ENCODE measurements around the gene SHQ1.

The SHQ1 gene

DNA sequence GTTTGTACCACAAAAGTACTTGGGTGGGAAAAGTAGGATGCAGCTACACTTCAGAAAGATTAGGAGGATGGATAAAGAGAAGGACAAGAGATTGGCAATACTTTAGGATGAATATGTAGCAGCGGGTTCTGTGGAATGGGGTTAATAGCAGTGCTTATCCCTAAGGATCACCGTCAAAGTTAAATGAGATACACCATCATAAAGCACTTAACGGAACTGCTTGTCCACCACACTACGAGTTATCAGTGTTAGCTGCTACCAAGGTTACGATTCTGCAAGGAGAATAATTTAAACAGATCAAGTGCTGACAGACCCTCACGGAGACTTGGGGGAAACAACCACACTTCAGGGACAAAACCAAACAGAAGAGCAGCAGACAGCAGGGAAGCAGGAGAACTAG lies 963 bp downstream of the SHQ1 start:
- DNase-seq: no peak

- no peak for DNase-seq
Observed at GRCh38 chr3:72846166-72846565, 2.1 kb downstream of the SHQ1 start.

- DNase-seq: no peak
Observed at GRCh38 chr3:72844436-72844993, 3.7 kb downstream of the SHQ1 start.

- DNase-seq: no peak
Observed at GRCh38 chr3:72839057-72839456, 9.2 kb downstream of the SHQ1 start.

DNA sequence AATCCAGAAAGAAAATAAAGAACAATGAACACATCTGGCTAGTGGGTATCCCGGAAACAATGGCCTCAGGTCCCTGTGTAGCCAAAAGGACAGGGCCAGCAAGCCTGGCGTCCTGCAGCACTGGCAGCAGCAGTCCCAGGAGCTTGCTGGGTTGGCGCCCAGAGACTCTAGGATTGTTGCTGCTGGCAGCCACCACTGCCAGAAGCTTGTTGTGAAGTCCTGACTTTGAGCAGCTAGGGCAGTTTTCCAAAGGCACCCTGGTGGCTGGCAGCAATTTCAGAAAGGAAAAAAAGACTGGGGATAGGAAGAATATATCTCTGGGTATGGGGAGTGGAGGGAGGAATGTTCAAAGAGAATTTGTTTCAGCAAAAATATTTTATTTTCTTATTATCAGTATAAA lies 11.3 kb downstream of the SHQ1 start:
- no peak for DNase-seq

- no peak for DNase-seq
Observed at GRCh38 chr3:72836416-72836815, 11.8 kb downstream of the SHQ1 start.

GRCh38 chr3:72830452-72831223 lies 17.6 kb downstream of the SHQ1 start:
- no peak for DNase-seq

DNA sequence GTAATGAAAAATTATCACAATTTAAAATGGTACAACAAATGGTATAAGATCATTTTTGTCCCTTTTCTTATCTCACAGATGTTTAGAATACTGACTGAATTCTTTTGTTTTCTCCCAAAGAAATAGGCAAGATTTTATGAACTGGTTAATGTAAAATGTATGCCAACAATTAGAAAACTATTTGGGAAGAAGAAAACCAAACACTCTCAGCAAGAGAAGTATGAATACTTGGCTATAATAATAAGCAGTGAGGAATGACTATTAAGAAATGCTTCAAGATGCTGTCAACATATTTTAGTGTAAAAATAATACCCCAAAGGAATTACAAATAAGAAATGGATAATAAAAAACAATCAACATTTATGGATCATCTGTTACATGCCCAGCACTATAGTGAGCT lies 18.5 kb downstream of the SHQ1 start:
- DNase-seq: no peak

GRCh38 chr3:72821161-72821781 lies 27.0 kb downstream of the SHQ1 start:
- DNase-seq: no peak

- peak; percentile 30 for DNase-seq
Observed at GRCh38 chr3:72820415-72820814, 27.8 kb downstream of the SHQ1 start.

DNA sequence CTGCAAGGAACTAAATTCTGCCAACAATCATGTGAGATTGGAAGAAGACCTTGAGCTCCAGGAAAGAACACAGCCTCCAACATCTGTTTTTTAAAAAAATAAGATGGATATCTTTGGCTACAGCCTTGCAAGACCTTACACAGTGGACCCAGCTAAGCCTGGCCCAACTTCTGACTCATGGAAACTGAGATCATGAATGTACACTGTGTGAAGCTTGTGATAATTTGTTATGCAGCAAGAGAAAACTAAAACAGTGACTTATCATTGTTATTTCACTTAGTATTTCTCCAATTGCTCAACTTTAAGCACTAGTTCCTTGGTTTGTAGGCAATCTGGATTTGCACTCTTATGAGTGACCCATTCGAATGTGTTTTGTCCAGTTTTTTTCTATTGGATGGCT lies 29.3 kb downstream of the SHQ1 start:
- DNase-seq: no peak

DNA sequence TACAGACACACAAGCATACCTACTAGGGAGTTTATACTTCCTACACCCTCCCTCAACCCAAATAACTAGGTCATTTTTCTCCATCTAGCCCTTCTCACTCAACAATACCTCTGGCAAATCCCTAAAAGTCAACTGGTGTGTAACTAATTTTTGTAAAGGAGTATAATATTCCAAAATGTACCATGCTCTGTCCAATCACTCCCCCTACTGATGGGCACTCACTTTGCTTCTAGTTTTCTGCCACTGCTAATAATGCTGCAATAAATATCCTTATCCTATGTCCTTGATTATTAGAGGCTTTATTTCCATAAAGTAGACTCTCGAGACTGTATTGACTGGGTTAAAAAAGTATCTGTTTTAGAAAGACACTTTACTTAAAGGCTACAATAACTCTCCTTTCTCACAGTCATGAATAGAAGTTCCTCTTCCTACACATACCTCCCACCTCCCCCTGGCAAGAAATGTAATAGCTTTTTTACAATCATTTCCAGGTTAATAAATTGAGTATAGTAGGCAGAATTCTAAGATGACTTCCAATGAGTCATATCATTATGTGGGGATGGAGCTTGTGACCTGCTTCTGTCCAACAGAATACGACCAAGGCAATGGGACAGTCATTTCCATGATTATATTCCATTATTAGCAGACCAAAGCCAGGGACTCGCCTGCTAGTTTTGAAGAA lies 30.0 kb downstream of the SHQ1 start:
- no peak for DNase-seq

DNA sequence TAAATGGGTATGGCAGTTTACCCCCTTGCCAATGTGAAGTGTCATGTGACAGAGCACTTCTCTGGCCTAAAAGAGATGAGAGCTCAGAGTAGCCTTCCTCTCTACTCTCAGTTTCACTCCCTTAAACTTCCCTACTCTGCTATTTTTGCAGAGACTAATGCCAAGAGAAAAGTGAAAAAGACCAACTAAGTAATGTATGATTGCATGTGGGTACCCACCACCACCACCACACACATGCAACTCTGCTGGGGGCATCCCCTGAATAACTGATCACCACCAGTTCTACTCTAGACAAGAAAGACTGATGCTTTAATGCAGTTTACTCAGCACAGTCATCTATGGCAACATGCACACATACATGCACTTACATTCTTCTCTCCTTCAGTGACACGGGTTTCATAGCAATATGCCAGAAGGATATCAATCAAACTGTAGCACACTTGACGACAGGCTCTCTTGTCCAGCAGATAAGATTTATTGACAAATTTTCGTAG lies 31.3 kb downstream of the SHQ1 start:
- peak; percentile 43 for DNase-seq

GRCh38 chr3:72814308-72814707 lies 33.9 kb downstream of the SHQ1 start:
- no peak for DNase-seq

DNA sequence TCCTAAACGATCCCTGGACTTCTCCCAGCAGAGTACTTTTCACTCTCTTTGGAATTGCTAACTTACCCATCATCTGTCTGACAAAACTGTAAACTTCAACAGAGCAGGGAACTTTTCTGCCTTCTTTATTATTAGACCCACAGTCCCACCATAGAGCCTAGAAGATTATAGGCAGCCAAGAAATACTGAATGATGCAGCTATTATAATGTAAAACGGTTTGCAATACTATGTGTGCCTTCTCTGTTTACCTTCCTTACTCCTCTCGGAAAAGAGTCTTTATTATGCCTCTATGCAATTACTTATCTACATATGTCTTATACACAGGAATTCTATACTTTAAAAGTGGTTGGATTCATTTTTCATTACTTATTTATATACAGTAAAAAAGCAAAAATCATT lies 36.0 kb downstream of the SHQ1 start:
- no peak for DNase-seq

DNA sequence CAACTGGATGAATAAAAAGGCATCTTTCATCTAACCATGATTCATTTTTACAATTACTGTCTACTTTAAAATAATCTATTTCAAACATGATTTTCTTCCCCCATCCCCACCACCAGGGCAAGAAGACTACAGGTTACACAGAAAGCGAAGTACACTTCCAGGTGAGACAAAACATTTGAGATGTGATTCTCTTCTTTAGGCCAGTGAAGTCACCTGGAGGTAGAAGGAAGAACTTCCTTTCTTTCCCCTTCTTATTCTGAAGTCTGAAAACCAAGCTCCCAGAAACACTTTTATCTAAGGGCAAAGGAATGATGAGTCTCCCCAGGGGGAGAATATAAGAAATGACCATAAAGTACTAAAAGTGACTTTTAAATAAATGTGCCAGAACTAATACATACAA lies 36.7 kb downstream of the SHQ1 start:
- no peak for DNase-seq

GRCh38 chr3:72810659-72811434 lies 37.4 kb downstream of the SHQ1 start:
- no peak for DNase-seq

- no peak for DNase-seq
Observed at GRCh38 chr3:72810063-72810462, 38.2 kb downstream of the SHQ1 start.

DNA sequence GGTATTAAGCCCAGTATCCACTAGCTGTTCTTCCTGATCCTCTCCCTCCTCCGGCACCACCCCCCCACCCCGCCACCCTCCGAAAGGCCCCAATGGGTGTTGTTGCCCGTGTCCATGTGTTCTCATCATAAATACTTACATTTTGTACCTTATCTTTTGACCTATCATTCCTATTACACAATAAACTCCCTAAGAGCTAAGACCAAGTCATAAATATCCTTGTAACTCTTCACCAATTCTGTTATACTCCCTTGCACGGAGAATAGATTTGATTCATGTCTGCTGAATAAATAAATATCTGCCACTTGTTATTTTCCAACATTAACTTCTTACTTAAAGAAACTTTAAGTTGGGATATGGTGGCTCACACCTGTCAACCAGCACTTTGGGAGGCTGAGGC lies 43.9 kb downstream of the SHQ1 start:
- no peak for DNase-seq

DNA sequence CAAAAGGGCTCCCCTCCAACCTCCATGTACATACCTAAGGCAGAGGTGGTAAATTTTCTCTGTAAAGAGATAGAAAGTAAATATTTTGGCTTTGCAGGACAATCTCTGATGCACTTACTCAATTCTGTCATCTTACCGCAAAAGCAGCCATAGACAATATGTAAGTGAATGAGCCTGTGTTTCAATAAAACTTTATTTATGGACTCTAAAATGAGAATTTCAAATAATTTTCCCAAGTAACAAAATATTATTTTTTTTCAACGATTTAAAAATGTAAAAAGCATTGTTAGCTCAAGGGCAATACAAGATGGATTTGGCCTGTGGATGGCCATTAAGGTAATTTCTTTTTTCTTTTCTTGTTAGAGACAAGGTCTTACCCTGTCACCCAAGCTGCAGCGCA lies 44.7 kb downstream of the SHQ1 start:
- no peak for DNase-seq

GRCh38 chr3:72802001-72802400 lies 46.2 kb downstream of the SHQ1 start:
- no peak for DNase-seq

GRCh38 chr3:72800869-72801268 lies 47.4 kb downstream of the SHQ1 start:
- no peak for DNase-seq

Measured in RPMI8226 (cell line).